Sigmoid colon (tissue), 4 donors: ENCODE data around the gene ZNF608.

Source experiments
- POLR2A ChIP-seq, 2 donors: fragments of 450-650 bp; IDR thresholded peaks; one replicate each; pipeline ENCODE4 v1.6.1; 2016; ENCODE audit warnings: antibody characterized with exemption in 2 of 2, mild to moderate bottlenecking in 2 of 2, moderate library complexity in 2 of 2
- POLR2AphosphoS5 ChIP-seq, 4 donors: sonication (generic); formaldehyde crosslinking; IDR thresholded peaks; one replicate each; pipeline ENCODE4 v1.6.1; 2017; ENCODE audit warnings: antibody characterized with exemption in 4 of 4
- TF ChIP-seq, protein P1 (sequence below), 4 experiments: fragments of 450-650 bp in 3 of 4; fragments of 200-600 bp in 1 of 4; IDR thresholded peaks; one replicate each; pipeline ENCODE4 v1.5.1; 2016 to 2019; ENCODE audit warnings: antibody characterized with exemption in 4 of 4, mild to moderate bottlenecking in 3 of 4, moderate library complexity in 2 of 4

DNA sequence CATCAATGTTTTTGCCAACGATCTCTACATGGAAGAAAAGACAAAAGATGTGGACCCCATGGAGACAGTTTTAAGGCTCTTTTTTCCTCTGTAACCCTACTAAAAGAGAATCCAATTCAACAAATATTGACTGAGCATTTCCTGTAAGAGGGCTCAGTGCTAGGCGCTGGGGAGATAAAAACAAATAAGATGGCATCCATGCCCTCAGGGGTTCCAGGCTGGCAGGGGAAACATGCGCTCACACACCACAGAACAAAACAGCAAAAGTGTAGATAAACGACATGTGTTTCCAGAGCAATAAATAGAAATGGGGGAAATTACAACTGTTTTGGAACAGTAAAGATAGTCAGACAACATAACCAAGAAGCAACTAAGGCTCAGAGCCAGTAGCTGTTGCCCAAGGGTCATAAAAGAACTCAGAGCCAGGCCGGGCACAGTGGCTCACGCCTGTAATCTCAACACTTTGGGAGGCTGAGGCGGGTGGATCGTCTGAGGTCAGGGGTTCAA is 25.2 kb downstream of the ZNF608 start:
- TF ChIP-seq POLR2A (IDR thresholded peaks at IDR 0.05) (no peak), POLR2AphosphoS5 (IDR thresholded peaks at IDR 0.05) (no peak)
- TF ChIP-seq, protein P1, sequence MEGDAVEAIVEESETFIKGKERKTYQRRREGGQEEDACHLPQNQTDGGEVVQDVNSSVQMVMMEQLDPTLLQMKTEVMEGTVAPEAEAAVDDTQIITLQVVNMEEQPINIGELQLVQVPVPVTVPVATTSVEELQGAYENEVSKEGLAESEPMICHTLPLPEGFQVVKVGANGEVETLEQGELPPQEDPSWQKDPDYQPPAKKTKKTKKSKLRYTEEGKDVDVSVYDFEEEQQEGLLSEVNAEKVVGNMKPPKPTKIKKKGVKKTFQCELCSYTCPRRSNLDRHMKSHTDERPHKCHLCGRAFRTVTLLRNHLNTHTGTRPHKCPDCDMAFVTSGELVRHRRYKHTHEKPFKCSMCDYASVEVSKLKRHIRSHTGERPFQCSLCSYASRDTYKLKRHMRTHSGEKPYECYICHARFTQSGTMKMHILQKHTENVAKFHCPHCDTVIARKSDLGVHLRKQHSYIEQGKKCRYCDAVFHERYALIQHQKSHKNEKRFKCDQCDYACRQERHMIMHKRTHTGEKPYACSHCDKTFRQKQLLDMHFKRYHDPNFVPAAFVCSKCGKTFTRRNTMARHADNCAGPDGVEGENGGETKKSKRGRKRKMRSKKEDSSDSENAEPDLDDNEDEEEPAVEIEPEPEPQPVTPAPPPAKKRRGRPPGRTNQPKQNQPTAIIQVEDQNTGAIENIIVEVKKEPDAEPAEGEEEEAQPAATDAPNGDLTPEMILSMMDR (IDR thresholded peaks at IDR 0.05): no peak
